ENCODE results near the gene TRIP4. TPM values are rescaled to one million over a fixed set of nuclear protein-coding genes. Genes with fewer than 3 reads are reported as not detected.

The TRIP4 gene
- total RNA-seq, 1 experiment from 2014 or later = 12.9 TPM

DNA sequence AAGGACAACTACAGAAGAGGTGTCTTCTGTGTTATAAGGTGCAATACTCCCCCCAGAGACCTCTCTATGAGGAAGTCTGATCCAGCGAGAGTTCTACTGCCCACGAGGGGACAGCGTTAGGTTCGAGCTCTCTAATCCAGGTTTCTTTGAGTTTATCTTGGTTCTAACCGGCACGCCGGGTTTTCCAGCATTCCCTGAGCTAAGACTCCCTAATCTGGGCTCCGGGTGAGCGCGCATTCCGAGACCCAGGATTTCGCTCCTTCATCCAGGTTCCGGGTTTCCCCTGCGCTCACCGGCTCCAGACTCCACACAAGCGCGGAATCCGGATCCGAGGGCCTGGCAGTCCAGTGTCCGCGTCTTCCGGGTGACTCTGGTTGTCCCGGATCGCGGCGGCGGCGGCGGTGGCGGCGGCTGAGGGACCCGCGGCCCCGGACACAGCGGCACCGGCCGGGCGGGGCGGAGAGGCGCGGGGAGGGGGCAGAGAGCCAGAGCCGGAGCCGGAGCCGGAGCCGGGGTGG lies 72.6 kb downstream of the TRIP4 start, which contains the start of gene ZNF609:
ZNF609 (plus strand) TSS at position 373 of the 518 bp plus-strand sequence. CDS start 38,842 bp downstream, outside the sequence.
- CTCF ChIA-PET = interaction anchor here (0.6 to 1.1 kb wide), 7 partner anchors 9 to 268 kb away, joined by 3 to 4 read pairs (median 3); no protein-coding TSS in a partner anchor
- H3K9me3 Mint-ChIP-seq = no peaks in the 10 kb centered on the region
- ATAC-seq (peak; percentile 85), DNase-seq (ENCODE audit: low spot score) (peak; percentile 99)
- peak within 1 kb of the TSS; percentile 95 for H3K4me3 Mint-ChIP-seq
- POLR2A ChIA-PET = interaction anchor here (0.6 to 0.8 kb wide), 3 partner anchors 73 to 354 kb away, joined by 3 to 4 read pairs (median 4); partner anchors contain the start of gene TRIP4
- peak within 1 kb of the TSS; percentile 96 for H3K27ac Mint-ChIP-seq
- peaks cover 72% of the 10 kb centered on the region for H3K4me1 Mint-ChIP-seq
- H3K36me3 Mint-ChIP-seq = no peaks in the 10 kb centered on the region
- H3K27me3 Mint-ChIP-seq (ENCODE audit: low read depth) = no peaks in the 10 kb centered on the region
- TF ChIP-seq NFE2L1 (CRISPR knock-in tag; IDR thresholded peaks at IDR 0.05) (0 out of 2 replicates have a peak, but pooled peaks have one; percentile 40), ZNF138 (CRISPR knock-in tag; conservative IDR thresholded peaks at IDR 0.05) (no peak), NFYB (CRISPR knock-in tag; conservative IDR thresholded peaks at IDR 0.05; ENCODE audit: low read depth) (no peak), ZNF423 (CRISPR knock-in tag; IDR thresholded peaks at IDR 0.05) (no peak), MXD4 (CRISPR knock-in tag; IDR thresholded peaks at IDR 0.05; ENCODE audit: borderline replicate concordance) (no peak), ZNF671 (CRISPR knock-in tag; IDR thresholded peaks at IDR 0.05) (no peak), TEAD4 (CRISPR knock-in tag; IDR thresholded peaks at IDR 0.05) (peak; percentile 90), TCF7 (CRISPR knock-in tag; IDR thresholded peaks at IDR 0.05; ENCODE audit: low read depth) (no peak), RELA (CRISPR knock-in tag; IDR thresholded peaks at IDR 0.05; ENCODE audit: borderline replicate concordance) (no peak), NR1H2 (CRISPR knock-in tag; IDR thresholded peaks at IDR 0.05) (no peak), ZNF232 (CRISPR knock-in tag; IDR thresholded peaks at IDR 0.05) (0 out of 2 replicates have a peak, but pooled peaks have one; percentile 54), CREB1 (CRISPR knock-in tag; IDR thresholded peaks at IDR 0.05) (0 out of 2 replicates have a peak, but pooled peaks have one; percentile 64), ETV6 (CRISPR knock-in tag; IDR thresholded peaks at IDR 0.05) (peak; percentile 79; the same call in 1 of the 2 replicates)
- TF ChIP-seq, protein P1, sequence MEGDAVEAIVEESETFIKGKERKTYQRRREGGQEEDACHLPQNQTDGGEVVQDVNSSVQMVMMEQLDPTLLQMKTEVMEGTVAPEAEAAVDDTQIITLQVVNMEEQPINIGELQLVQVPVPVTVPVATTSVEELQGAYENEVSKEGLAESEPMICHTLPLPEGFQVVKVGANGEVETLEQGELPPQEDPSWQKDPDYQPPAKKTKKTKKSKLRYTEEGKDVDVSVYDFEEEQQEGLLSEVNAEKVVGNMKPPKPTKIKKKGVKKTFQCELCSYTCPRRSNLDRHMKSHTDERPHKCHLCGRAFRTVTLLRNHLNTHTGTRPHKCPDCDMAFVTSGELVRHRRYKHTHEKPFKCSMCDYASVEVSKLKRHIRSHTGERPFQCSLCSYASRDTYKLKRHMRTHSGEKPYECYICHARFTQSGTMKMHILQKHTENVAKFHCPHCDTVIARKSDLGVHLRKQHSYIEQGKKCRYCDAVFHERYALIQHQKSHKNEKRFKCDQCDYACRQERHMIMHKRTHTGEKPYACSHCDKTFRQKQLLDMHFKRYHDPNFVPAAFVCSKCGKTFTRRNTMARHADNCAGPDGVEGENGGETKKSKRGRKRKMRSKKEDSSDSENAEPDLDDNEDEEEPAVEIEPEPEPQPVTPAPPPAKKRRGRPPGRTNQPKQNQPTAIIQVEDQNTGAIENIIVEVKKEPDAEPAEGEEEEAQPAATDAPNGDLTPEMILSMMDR (IDR thresholded peaks at IDR 0.05) = no peak
- TF ChIP-seq, protein P2, sequence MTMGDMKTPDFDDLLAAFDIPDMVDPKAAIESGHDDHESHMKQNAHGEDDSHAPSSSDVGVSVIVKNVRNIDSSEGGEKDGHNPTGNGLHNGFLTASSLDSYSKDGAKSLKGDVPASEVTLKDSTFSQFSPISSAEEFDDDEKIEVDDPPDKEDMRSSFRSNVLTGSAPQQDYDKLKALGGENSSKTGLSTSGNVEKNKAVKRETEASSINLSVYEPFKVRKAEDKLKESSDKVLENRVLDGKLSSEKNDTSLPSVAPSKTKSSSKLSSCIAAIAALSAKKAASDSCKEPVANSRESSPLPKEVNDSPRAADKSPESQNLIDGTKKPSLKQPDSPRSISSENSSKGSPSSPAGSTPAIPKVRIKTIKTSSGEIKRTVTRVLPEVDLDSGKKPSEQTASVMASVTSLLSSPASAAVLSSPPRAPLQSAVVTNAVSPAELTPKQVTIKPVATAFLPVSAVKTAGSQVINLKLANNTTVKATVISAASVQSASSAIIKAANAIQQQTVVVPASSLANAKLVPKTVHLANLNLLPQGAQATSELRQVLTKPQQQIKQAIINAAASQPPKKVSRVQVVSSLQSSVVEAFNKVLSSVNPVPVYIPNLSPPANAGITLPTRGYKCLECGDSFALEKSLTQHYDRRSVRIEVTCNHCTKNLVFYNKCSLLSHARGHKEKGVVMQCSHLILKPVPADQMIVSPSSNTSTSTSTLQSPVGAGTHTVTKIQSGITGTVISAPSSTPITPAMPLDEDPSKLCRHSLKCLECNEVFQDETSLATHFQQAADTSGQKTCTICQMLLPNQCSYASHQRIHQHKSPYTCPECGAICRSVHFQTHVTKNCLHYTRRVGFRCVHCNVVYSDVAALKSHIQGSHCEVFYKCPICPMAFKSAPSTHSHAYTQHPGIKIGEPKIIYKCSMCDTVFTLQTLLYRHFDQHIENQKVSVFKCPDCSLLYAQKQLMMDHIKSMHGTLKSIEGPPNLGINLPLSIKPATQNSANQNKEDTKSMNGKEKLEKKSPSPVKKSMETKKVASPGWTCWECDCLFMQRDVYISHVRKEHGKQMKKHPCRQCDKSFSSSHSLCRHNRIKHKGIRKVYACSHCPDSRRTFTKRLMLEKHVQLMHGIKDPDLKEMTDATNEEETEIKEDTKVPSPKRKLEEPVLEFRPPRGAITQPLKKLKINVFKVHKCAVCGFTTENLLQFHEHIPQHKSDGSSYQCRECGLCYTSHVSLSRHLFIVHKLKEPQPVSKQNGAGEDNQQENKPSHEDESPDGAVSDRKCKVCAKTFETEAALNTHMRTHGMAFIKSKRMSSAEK (CRISPR knock-in tag; IDR thresholded peaks at IDR 0.05; ENCODE audit: borderline replicate concordance) = no peak
- TF ChIP-seq, protein P3, sequence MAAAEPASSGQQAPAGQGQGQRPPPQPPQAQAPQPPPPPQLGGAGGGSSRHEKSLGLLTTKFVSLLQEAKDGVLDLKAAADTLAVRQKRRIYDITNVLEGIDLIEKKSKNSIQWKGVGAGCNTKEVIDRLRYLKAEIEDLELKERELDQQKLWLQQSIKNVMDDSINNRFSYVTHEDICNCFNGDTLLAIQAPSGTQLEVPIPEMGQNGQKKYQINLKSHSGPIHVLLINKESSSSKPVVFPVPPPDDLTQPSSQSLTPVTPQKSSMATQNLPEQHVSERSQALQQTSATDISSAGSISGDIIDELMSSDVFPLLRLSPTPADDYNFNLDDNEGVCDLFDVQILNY (CRISPR knock-in tag; IDR thresholded peaks at IDR 0.05) = peak; percentile 86
- TF ChIP-seq, protein P4, sequence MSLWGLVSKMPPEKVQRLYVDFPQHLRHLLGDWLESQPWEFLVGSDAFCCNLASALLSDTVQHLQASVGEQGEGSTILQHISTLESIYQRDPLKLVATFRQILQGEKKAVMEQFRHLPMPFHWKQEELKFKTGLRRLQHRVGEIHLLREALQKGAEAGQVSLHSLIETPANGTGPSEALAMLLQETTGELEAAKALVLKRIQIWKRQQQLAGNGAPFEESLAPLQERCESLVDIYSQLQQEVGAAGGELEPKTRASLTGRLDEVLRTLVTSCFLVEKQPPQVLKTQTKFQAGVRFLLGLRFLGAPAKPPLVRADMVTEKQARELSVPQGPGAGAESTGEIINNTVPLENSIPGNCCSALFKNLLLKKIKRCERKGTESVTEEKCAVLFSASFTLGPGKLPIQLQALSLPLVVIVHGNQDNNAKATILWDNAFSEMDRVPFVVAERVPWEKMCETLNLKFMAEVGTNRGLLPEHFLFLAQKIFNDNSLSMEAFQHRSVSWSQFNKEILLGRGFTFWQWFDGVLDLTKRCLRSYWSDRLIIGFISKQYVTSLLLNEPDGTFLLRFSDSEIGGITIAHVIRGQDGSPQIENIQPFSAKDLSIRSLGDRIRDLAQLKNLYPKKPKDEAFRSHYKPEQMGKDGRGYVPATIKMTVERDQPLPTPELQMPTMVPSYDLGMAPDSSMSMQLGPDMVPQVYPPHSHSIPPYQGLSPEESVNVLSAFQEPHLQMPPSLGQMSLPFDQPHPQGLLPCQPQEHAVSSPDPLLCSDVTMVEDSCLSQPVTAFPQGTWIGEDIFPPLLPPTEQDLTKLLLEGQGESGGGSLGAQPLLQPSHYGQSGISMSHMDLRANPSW (CRISPR knock-in tag; conservative IDR thresholded peaks at IDR 0.05; ENCODE audit: low read depth) = no peak
- TF ChIP-seq, protein P5, sequence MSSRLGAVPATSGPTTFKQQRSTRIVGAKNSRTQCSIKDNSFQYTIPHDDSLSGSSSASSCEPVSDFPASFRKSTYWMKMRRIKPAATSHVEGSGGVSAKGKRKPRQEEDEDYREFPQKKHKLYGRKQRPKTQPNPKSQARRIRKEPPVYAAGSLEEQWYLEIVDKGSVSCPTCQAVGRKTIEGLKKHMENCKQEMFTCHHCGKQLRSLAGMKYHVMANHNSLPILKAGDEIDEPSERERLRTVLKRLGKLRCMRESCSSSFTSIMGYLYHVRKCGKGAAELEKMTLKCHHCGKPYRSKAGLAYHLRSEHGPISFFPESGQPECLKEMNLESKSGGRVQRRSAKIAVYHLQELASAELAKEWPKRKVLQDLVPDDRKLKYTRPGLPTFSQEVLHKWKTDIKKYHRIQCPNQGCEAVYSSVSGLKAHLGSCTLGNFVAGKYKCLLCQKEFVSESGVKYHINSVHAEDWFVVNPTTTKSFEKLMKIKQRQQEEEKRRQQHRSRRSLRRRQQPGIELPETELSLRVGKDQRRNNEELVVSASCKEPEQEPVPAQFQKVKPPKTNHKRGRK (CRISPR knock-in tag; IDR thresholded peaks at IDR 0.05; ENCODE audit: borderline replicate concordance) = no peak
- TF ChIP-seq, protein P6, sequence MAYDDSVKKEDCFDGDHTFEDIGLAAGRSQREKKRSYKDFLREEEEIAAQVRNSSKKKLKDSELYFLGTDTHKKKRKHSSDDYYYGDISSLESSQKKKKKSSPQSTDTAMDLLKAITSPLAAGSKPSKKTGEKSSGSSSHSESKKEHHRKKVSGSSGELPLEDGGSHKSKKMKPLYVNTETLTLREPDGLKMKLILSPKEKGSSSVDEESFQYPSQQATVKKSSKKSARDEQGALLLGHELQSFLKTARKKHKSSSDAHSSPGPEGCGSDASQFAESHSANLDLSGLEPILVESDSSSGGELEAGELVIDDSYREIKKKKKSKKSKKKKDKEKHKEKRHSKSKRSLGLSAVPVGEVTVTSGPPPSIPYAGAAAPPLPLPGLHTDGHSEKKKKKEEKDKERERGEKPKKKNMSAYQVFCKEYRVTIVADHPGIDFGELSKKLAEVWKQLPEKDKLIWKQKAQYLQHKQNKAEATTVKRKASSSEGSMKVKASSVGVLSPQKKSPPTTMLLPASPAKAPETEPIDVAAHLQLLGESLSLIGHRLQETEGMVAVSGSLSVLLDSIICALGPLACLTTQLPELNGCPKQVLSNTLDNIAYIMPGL (CRISPR knock-in tag; IDR thresholded peaks at IDR 0.05) = peak; percentile 80
- TF ChIP-seq, protein P7, sequence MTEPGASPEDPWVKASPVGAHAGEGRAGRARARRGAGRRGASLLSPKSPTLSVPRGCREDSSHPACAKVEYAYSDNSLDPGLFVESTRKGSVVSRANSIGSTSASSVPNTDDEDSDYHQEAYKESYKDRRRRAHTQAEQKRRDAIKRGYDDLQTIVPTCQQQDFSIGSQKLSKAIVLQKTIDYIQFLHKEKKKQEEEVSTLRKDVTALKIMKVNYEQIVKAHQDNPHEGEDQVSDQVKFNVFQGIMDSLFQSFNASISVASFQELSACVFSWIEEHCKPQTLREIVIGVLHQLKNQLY (CRISPR knock-in tag; IDR thresholded peaks at IDR 0.05) = no peak
- TF ChIP-seq, protein P8, sequence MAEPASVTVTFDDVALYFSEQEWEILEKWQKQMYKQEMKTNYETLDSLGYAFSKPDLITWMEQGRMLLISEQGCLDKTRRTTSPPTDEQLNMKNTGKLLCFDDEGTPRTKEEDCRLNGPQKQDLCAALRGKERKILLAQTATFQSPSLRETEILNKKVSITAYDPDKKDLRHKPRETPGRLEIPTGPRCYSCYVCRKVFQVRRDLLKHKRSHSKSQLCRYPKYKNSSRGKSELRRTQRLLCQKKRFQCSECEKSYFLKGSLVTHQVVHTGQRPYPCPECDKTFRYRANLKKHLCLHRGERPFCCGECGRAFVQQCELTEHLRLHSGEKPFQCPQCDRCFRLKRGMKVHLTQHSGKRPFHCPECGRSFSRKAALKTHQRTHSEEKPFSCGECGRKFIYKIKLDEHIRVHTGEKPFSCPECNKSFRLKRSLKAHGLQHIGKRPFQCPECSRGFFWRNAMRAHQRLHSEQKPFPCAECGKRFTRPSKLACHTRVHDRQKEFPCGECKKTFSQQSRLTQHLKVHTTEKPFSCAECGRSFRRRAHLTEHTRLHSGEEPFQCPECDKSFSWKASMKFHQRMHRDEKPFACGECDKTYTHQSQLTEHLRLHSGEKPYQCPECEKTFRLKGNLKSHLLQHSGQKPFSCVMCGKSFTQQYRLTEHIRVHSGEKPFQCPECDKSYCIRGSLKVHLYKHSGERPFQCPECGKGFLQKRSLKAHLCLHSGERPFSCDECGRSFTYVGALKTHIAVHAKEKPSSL (CRISPR knock-in tag; conservative IDR thresholded peaks at IDR 0.05) = no peak
